ENCODE data around the gene IL11. TPM values are rescaled to one million over a fixed set of nuclear protein-coding genes. Genes with fewer than 3 reads are reported as not detected.
"Not testable (repeated sequence)": the region's sequence is repeated elsewhere in the genome, so short reads cannot be mapped to it uniquely, and the experiment has no call there.

Gene IL11
- total and polyA plus RNA-seq, 8 donors: 1.0 to 17.4 (median 1.3) TPM; not detected in 3

DNA sequence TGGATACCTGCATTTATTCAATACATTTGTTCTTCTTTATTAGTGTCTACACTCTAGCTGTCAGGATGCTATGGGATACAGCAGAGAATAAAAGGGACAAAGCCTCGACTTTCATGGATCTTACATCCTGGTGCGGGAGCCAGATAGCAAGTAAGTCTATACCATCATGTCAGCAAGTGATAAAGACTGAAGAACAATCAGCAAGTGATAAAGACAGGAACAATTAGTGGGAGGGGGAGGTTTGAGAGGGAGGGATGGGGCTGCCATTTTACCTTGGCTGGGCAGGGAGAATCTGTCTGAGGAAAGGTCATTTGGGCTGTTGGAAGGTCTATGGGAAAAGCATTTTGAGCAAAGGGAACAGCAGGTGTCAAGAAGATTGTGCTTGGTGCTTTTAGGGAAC lies 39.9 kb upstream of the IL11 start:
- no peak for DNase-seq
- Histone ChIP-seq H3K9me3 (no peaks in the 10 kb centered on the region), H3K4me1 (peaks cover 15 to 25% (median 22%) of the 10 kb centered on the region in 4 donors), H3K27me3 (no peaks in the 10 kb centered on the region), H3K36me3 (peaks cover 8 to 13% (median 9%) of the 10 kb centered on the region in 4 donors), H3K27ac (no peak overlapping the region), H3K4me3 (no peak overlapping the region)
- TF ChIP-seq POLR2AphosphoS5 (IDR thresholded peaks at IDR 0.05): no peak
- no peak for TF ChIP-seq CTCF (IDR thresholded peaks at IDR 0.05)
- TF ChIP-seq EP300 (IDR thresholded peaks at IDR 0.05): no peak
- TF ChIP-seq POLR2A (IDR thresholded peaks at IDR 0.05): no peak
- intact Hi-C loops (cut with DNase I; ENCODE audit: low total_unique reads): loop anchor here (10.0 kb wide), 1 partner anchor 105 kb away; no protein-coding TSS in a partner anchor
- WGBS, 5 donors: 90 to 97% (median 94%) methylated on average over 2 of the region's 2 CpGs

GRCh38 chr19:55409179-55409578 lies 38.9 kb upstream of the IL11 start:
- H3K9me3 ChIP-seq; intact Hi-C loops (cut with DNase I; ENCODE audit: low total_unique reads); DNase-seq; H3K27me3 ChIP-seq; H3K4me3 ChIP-seq: not testable (repeated sequence)
- 90 to 96% (median 95%) methylated on average over 8 of the region's 8 CpGs for WGBS, 5 donors
- H3K36me3 ChIP-seq: peaks cover 14 to 21% (median 18%) of the 10 kb centered on the region in 4 donors
- H3K4me1 ChIP-seq: peaks cover 15 to 26% (median 22%) of the 10 kb centered on the region in 4 donors
- H3K27ac ChIP-seq: peak overlapping the region in 1 of 5 donors; percentile 99

DNA sequence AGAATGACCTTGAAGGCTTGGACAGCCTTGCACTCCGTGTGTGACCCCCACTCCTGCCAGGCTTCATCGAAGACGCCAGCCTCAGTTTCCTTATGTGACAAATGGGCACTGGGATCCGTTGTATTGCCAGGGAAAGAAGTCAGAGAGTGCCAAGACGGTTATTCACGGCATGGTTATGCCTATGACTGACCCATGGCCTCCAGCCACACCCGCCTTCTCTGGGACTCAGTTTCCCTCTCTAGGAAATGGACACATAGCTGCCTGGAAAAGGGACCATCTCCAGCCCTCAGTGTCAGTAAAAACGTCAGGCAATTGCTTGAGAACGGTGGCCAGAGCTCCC lies 38.2 kb upstream of the IL11 start:
- Histone ChIP-seq H3K9me3 (no peaks in the 10 kb centered on the region), H3K36me3 (peaks cover 15 to 28% (median 24%) of the 10 kb centered on the region in 4 donors)

GRCh38 chr19:55407800-55408532 lies 37.7 kb upstream of the IL11 start:
- H3K36me3 ChIP-seq: peaks cover 21 to 33% (median 30%) of the 10 kb centered on the region in 4 donors
- DNase-seq: peak; percentile 98 to 100
- H3K4me3 ChIP-seq: peak overlapping the region; percentile 88 to 99 (median 94)
- intact Hi-C loops (cut with DNase I; ENCODE audit: low total_unique reads): no loop called here
- WGBS, 5 donors: 0 to 1% (median 0%) methylated on average over 49 to 72 of the region's 72 CpGs
- no peaks in the 10 kb centered on the region for H3K9me3 ChIP-seq
- no peaks in the 10 kb centered on the region for H3K27me3 ChIP-seq
- H3K27ac ChIP-seq: peak overlapping the region; percentile 95 to 99 (median 98)
- peaks cover 15 to 26% (median 22%) of the 10 kb centered on the region in 4 donors for H3K4me1 ChIP-seq
- no peak for TF ChIP-seq CTCF (IDR thresholded peaks at IDR 0.05)
- peak in 1 of 4 donors; percentile 65 for TF ChIP-seq POLR2A (IDR thresholded peaks at IDR 0.05)
- peak in 1 of 3 donors; percentile 93 for TF ChIP-seq POLR2AphosphoS5 (IDR thresholded peaks at IDR 0.05)
- TF ChIP-seq EP300 (IDR thresholded peaks at IDR 0.05): no peak

More for the DNA sequence above, 38.2 kb upstream of the IL11 start:
- Histone ChIP-seq H3K4me1 (peaks cover 15 to 26% (median 22%) of the 10 kb centered on the region in 4 donors), H3K4me3 (peak overlapping the region; percentile 88 to 99 (median 94)), H3K27ac (peak overlapping the region; percentile 83 to 99 (median 98)), H3K27me3 (no peaks in the 10 kb centered on the region)
- DNase-seq: no peak
- 67 to 71% (median 68%) methylated on average over 4 to 9 of the region's 9 CpGs for WGBS, 5 donors
- TF ChIP-seq POLR2AphosphoS5 (IDR thresholded peaks at IDR 0.05) (no peak), EP300 (IDR thresholded peaks at IDR 0.05) (no peak), POLR2A (IDR thresholded peaks at IDR 0.05) (no peak), CTCF (IDR thresholded peaks at IDR 0.05) (no peak)
- intact Hi-C loops (cut with DNase I; ENCODE audit: low total_unique reads): no loop called here

- DNase-seq; H3K27me3 ChIP-seq; intact Hi-C loops (cut with DNase I; ENCODE audit: low total_unique reads); H3K9me3 ChIP-seq: not testable (repeated sequence)
- peaks cover 26 to 38% (median 35%) of the 10 kb centered on the region in 4 donors for H3K36me3 ChIP-seq
- H3K27ac ChIP-seq: peak within 1 kb of the TSS; percentile 95 to 99 (median 98)
- 0 to 1% (median 1%) methylated on average over 1 to 36 of the region's 36 CpGs for WGBS, 5 donors
- peaks cover 15 to 26% (median 22%) of the 10 kb centered on the region in 4 donors for H3K4me1 ChIP-seq
- peak in 2 of 3 donors; percentile 98 to 99 for TF ChIP-seq POLR2AphosphoS5 (IDR thresholded peaks at IDR 0.05)
- H3K4me3 ChIP-seq: peak within 1 kb of the TSS; percentile 88 to 99 (median 94)
Observed at GRCh38 chr19:55407550-55407799, 37.2 kb upstream of the IL11 start, which contains the start of gene UBE2S. Gene UBE2S (minus strand): TSS chr19:55407788. CDS start chr19:55407589, 199 bp downstream.

All from stomach (tissue), 9 donors.